NCI-H526 (cell line): ENCODE results near the gene CFAP54.
A peak's percentile ranks its signal among the peaks of the same experiment; 100 is the strongest.
"Not testable (repeated sequence)": the region's sequence is repeated elsewhere in the genome, so short reads cannot be mapped to it uniquely, and the experiment has no call there.

ENCODE experiments used
- DNase-seq, 2 experiments: peaks; one replicate each; lab custom pipeline; 2025; lab: John Stamatoyannopoulos, UW

Gene CFAP54

GRCh38 chr12:96489392-96490056 lies at the start of gene CFAP54:
CFAP54 (plus strand) TSS chr12:96489577; CDS start chr12:96489610, 33 bp downstream.
- DNase-seq: peak; percentile 69 to 97

GRCh38 chr12:96441816-96442215 lies 47.6 kb upstream of the CFAP54 start:
- no peak for DNase-seq

- DNase-seq: no peak
These were observed 46.5 kb upstream of the CFAP54 start for GRCh38 chr12:96442906-96443305.

- DNase-seq: no peak
These were observed 45.0 kb upstream of the CFAP54 start for GRCh38 chr12:96444399-96444798.

GRCh38 chr12:96445691-96446583 lies 43.4 kb upstream of the CFAP54 start:
- DNase-seq: no peak

GRCh38 chr12:96447256-96447655 lies 42.1 kb upstream of the CFAP54 start:
- no peak for DNase-seq

GRCh38 chr12:96448300-96448699 lies 41.1 kb upstream of the CFAP54 start:
- no peak for DNase-seq

GRCh38 chr12:96452261-96452922 lies 37.0 kb upstream of the CFAP54 start:
- no peak for DNase-seq

- DNase-seq: no peak
These were observed 35.0 kb upstream of the CFAP54 start for GRCh38 chr12:96454396-96454795.

- no peak for DNase-seq
These were observed 33.0 kb upstream of the CFAP54 start for GRCh38 chr12:96456265-96456974.

- DNase-seq: no peak
These were observed 32.0 kb upstream of the CFAP54 start for GRCh38 chr12:96457191-96457930.

GRCh38 chr12:96459281-96459680 lies 30.1 kb upstream of the CFAP54 start:
- DNase-seq: not testable (repeated sequence)

GRCh38 chr12:96462571-96463280 lies 26.7 kb upstream of the CFAP54 start:
- DNase-seq: no peak

GRCh38 chr12:96465896-96466295 lies 23.5 kb upstream of the CFAP54 start:
- no peak for DNase-seq

GRCh38 chr12:96466939-96467751 lies 22.2 kb upstream of the CFAP54 start:
- no peak for DNase-seq

- DNase-seq: no peak
These were observed 17.9 kb upstream of the CFAP54 start for GRCh38 chr12:96471368-96472050.

- DNase-seq: no peak
These were observed 17.0 kb upstream of the CFAP54 start for GRCh38 chr12:96472384-96472783.

GRCh38 chr12:96473394-96474093 lies 15.8 kb upstream of the CFAP54 start:
- no peak for DNase-seq

- DNase-seq: no peak
These were observed 15.2 kb upstream of the CFAP54 start for GRCh38 chr12:96474206-96474605.
